CD4-positive, alpha-beta T cell treated with Interleukin-21 for 1 hour (primary cell): ENCODE measurements around the gene COQ10A.

Experiments
- DNase-seq: peaks from one replicate; pipeline ENCODE4 v3.0.0-alpha.2; 2020

Gene COQ10A

GRCh38 chr12:56266693-56267442 lies at the start of gene COQ10A:
Gene COQ10A, plus strand, starts transcription at chr12:56266942. Its CDS starts 177 bp downstream, at chr12:56267119.
- DNase-seq: peak; percentile 93

GRCh38 chr12:56219840-56220239 lies 46.9 kb upstream of the COQ10A start:
- no peak for DNase-seq

- no peak for DNase-seq
These were observed 46.0 kb upstream of the COQ10A start for GRCh38 chr12:56220611-56221231.

GRCh38 chr12:56221232-56221756 lies 45.4 kb upstream of the COQ10A start:
- no peak for DNase-seq

GRCh38 chr12:56221757-56222530 lies 44.8 kb upstream of the COQ10A start, which contains the start of gene RNF41:
Gene RNF41, minus strand, starts transcription at chr12:56221922. Its CDS starts 7,875 bp downstream, at chr12:56214047.
- peak; percentile 94 for DNase-seq

- no peak for DNase-seq
These were observed 44.2 kb upstream of the COQ10A start for GRCh38 chr12:56222531-56222895.

- DNase-seq: no peak
These were observed 43.1 kb upstream of the COQ10A start for GRCh38 chr12:56223571-56224101.

GRCh38 chr12:56224102-56224701 lies 42.5 kb upstream of the COQ10A start, which contains the start of gene NABP2:
Gene NABP2, plus strand, starts transcription at chr12:56224342. Its CDS starts 515 bp downstream, at chr12:56224857.
- DNase-seq: peak; percentile 94

- DNase-seq: no peak
These were observed 41.8 kb upstream of the COQ10A start for GRCh38 chr12:56224954-56225353.

GRCh38 chr12:56229082-56229481 lies 37.7 kb upstream of the COQ10A start:
- no peak for DNase-seq

GRCh38 chr12:56229916-56230431 lies 36.8 kb upstream of the COQ10A start, which contains the start of gene SLC39A5:
Gene SLC39A5, plus strand, starts transcription at chr12:56230051. Its CDS starts 1,224 bp downstream, at chr12:56231275.
- no peak for DNase-seq

GRCh38 chr12:56230432-56231183 lies 36.1 kb upstream of the COQ10A start:
- DNase-seq: no peak

- DNase-seq: no peak
These were observed 35.6 kb upstream of the COQ10A start for GRCh38 chr12:56231184-56231582.

GRCh38 chr12:56234746-56235436 lies 31.9 kb upstream of the COQ10A start:
- no peak for DNase-seq

- no peak for DNase-seq
These were observed 30.7 kb upstream of the COQ10A start for GRCh38 chr12:56236091-56236490.

GRCh38 chr12:56236985-56237384 lies 29.8 kb upstream of the COQ10A start:
- DNase-seq: no peak

- DNase-seq: no peak
These were observed 29.2 kb upstream of the COQ10A start for GRCh38 chr12:56237552-56237951.

- DNase-seq: no peak
These were observed 25.1 kb upstream of the COQ10A start for GRCh38 chr12:56241424-56242303.

- no peak for DNase-seq
These were observed 23.8 kb upstream of the COQ10A start for GRCh38 chr12:56242986-56243385.

- no peak for DNase-seq
These were observed 23.0 kb upstream of the COQ10A start for GRCh38 chr12:56243731-56244181.
